Superior temporal gyrus (tissue), 1 donor: ENCODE data around the gene BTBD10.

Experiments
- DNase-seq: peaks from one replicate; pipeline ENCODE4 v3.0.0-alpha.2; 2016; ENCODE audit errors: extremely low spot score

BTBD10 gene

DNA sequence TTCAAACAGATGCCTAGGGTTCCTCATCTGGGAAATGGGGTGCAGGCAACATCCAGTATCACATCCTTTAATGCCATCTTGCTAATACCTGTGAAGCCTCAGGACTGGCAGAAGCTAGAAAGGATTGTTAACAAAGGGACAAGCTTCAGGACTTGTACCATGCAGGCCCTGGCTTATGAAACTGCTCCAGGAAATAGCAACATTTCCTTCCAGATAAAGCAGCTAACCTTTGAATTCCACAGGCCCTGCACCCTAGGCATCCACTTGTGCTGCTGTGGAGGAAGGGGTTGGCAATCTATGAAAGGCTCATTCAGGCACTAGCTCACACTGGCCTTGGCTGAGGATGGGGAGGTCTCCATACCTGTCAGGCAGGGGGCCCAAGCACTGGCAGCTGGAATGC is 87.2 kb downstream of the BTBD10 start:
- no peak for DNase-seq

GRCh38 chr11:13373216-13373615 is 89.8 kb downstream of the BTBD10 start:
- no peak for DNase-seq

GRCh38 chr11:13368041-13368446 is 95.0 kb downstream of the BTBD10 start:
- DNase-seq: peak; percentile 24

DNA sequence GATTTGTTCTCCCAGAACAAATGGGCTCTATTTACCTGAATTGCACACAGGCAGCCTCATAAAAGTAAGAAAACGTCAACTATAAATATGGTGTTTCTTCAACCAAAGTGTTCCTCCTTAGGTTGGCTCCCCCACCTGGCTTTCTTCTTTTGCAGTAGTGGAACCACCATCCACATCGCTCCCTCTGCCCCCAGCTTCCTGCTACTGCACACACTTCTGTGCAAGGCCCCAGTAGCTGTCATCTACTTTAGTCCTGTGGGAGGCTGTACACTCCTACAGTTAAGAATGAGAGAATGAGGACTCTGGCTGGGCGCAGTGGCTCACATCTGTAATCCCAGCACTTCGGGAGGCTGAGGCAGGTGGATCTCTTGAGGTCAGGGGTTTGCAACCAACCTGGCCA is 95.9 kb downstream of the BTBD10 start:
- peak; percentile 22 for DNase-seq

DNA sequence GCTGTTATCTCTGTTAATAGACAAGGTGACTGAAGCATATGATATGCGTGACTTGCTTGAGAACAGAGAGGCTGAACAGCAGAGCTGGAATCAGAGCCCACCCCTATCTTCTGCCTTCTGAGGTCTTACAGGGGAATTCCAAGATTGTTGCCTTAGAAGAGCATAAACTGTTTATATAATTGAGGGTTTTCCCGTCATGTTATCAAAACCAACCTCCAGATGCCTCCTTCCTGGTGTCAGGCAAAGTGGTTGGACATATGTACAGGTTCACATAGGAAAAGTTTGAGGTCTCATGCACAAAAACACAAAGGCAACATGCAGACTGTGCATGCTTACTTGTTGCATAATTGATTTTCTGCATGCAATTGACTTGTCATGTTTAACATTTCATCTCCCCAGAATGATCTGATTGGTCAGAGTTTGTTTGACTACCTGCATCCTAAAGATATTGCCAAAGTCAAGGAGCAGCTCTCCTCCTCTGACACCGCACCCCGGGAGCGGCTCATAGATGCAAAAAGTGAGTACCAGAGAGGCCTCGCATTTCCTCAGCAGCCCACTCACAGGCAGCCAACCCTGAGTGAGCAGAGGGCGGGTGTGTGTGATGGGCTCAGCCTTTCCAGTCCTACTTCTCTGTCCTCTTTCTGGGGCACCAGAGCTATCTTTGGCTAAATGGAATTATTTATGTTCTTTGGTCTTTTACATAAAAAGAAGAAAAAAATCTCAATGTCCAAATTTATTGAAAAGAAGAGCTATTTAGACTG is 96.6 kb downstream of the BTBD10 start:
- no peak for DNase-seq

- DNase-seq: no peak
Measured at GRCh38 chr11:13364388-13364787, 98.6 kb downstream of the BTBD10 start.

DNA sequence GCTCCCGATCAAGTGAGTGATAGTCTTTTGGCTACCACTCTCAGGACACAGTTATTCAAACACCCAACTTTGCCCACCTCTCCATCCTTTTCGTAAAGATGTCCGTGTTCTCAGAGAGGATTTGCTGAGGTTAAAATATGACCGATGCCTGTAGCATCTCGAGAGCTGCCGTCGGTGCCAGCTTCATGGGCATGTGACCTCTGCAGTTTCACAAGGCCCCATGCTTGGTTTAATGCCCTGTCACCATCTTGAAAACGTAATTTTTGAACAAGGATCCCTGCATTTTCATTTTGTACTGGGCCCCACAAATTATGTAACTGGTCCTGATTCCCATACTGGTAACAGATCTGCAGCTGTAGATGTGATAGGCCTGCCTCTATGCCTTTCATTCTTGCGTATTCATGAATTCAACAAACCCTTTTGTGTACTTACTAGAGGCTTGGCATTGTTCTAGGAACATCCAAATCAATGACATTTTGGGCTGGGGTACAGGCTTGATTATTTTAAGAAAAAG is 100.4 kb downstream of the BTBD10 start:
- peak; percentile 56 for DNase-seq

- peak; percentile 67 for DNase-seq
Measured at GRCh38 chr11:13358596-13359270, 104.3 kb downstream of the BTBD10 start.

- DNase-seq: no peak
Measured at GRCh38 chr11:13357232-13357631, 105.8 kb downstream of the BTBD10 start.

GRCh38 chr11:13355191-13355590 is 107.8 kb downstream of the BTBD10 start:
- no peak for DNase-seq

GRCh38 chr11:13354335-13354734 is 108.7 kb downstream of the BTBD10 start:
- no peak for DNase-seq

DNA sequence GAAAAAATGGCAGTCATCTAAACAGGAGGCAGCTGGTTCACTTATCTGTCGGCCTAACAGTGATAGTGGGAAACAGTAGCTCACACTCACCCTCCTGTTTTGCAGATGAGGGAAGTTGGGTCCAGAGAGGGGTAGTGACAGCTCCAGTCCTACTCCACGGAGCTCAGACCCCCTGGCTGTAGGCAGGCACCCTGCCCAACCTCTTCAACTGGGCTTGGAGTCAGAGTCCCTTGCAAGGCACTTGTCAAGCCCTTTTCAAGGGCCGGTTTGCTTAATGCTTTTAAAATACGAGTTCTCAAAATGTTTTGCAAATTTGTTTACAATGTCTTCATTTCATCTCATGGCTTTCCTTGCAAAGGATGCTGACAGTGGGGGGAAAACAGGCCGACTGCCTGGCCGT is 110.3 kb downstream of the BTBD10 start:
- DNase-seq: no peak

GRCh38 chr11:13349581-13349980 is 113.4 kb downstream of the BTBD10 start:
- no peak for DNase-seq

GRCh38 chr11:13349046-13349445 is 114.0 kb downstream of the BTBD10 start:
- no peak for DNase-seq

GRCh38 chr11:13348305-13348704 is 114.7 kb downstream of the BTBD10 start:
- DNase-seq: no peak

DNA sequence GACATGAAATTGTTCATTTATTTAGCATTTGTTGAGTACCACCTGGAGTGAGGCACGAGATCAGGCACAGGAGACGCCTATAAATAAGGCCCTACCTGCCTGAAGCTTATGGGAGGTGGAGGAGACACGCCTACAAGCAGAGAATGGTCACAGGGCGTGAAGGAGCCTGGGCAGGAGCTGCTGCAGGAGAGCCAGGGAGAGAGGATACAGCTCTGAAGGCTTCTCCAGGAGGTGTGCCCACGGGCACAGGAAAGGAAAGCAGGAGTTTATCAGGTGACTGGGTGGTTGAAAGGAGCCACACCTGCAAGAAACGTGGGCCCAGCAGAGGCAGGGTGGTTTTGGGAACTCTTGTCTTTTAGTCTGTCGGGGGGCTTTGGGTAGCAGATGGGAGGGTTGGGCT is 115.1 kb downstream of the BTBD10 start:
- DNase-seq: no peak

GRCh38 chr11:13346470-13346869 is 116.6 kb downstream of the BTBD10 start:
- no peak for DNase-seq

DNA sequence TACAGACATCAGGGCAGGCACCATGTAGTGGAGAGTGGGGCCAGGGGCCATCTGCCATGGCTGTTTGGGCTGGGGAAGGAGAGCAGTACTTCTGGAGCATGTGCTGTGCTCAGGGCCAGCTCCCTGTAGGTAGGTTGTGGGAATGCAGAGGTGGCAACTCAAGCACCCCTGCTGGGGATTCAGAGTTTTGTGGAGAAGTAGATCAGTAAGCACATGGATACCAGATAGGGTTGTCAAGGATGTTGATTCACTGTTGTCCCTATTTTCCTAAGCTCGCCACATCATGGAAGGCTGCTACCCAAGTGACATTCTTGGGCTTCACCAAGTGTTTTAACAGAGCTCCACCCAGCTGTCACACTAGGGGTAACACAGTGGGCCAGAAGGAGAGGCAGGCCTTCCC is 118.2 kb downstream of the BTBD10 start:
- no peak for DNase-seq

- peak; percentile 89 for DNase-seq
Measured at GRCh38 chr11:13343931-13344717, 118.9 kb downstream of the BTBD10 start.

DNA sequence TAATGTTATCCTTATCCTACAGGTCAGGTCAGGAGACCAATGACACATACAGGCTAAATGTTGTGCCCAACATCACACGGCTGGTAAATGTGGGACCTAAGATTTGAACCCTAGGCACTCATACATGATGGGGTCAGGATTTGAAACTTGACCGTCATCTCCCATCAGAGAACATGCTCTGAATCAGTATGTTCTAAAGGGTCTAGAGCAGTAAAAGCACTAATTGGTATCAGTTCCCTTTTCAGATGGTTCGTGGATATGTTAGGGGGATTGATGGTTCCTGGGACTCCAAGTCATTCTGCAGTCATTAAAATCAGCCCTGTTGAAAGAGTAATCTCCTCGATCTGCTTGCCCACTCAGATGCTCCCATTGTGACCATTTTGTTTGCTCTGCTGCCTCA is 120.0 kb downstream of the BTBD10 start:
- DNase-seq: no peak

DNA sequence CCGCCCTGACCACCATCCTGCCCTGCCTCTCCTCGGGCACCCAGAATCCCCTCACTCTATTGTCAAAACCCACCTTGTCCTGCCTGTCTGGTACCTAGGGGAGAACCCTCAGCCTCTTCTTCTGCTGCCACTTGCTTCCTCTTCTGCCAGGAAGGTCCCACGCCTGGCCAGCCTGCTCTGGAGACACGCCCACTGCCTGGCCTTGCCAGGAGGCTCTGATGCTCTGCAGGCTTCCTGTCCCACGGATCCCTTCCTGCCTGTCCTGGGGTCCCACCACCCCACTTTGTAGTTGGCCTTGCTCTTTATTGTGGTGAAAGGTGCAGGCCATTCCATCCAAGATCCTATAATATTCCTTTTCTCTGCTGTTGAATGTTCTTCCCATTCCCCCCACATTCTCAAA is 122.0 kb downstream of the BTBD10 start:
- DNase-seq: no peak
